HG02970 (cell line): ENCODE measurements around the gene FAM217A.

Experiments
- ATAC-seq: cut with Tn5 transposase; IDR thresholded peaks from one replicate; pipeline ENCODE4 v1.9.1; 2021; ENCODE audit warnings: mild to moderate bottlenecking, moderate library complexity, moderate number of reproducible peaks; ENCODE audit not compliant: unreplicated experiment, low FRiP score

The FAM217A gene

DNA sequence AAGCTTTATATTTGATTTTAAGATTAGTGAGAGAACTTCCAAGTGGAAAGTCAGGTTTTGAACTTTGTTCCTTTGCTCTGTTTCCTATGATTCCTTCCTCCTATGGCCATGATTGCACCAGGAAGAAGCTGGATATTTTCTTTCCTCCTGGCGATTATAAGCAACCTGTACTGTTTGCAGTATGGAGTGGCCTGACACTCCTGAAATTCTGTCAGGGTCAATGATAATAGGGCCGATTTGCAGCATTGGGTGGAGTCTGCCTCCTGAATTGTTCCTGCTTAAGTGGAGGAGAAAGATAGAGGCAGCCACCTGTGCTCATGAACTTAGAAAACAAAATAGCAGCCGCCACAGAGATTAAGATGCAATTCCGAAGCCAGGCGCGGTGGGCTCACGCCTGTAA, 9.8 kb upstream of the FAM217A start:
- no peak for ATAC-seq

DNA sequence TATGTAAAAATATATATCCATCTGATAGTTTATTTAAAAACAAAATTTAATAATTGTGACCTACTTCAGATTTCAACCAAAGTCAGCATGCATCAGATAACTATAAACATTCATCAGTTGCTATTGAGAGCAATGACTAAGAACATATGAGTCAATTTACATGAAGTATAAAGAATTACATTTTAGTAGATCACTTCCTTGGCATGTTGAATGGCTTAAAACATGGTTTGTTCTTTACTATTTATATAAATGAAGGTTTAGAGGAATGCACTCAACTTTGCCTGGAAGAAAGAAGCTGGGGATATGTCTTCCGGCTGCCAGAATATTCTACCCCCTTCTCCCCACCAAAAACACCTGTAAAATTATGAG, 6.4 kb upstream of the FAM217A start:
- no peak for ATAC-seq

DNA sequence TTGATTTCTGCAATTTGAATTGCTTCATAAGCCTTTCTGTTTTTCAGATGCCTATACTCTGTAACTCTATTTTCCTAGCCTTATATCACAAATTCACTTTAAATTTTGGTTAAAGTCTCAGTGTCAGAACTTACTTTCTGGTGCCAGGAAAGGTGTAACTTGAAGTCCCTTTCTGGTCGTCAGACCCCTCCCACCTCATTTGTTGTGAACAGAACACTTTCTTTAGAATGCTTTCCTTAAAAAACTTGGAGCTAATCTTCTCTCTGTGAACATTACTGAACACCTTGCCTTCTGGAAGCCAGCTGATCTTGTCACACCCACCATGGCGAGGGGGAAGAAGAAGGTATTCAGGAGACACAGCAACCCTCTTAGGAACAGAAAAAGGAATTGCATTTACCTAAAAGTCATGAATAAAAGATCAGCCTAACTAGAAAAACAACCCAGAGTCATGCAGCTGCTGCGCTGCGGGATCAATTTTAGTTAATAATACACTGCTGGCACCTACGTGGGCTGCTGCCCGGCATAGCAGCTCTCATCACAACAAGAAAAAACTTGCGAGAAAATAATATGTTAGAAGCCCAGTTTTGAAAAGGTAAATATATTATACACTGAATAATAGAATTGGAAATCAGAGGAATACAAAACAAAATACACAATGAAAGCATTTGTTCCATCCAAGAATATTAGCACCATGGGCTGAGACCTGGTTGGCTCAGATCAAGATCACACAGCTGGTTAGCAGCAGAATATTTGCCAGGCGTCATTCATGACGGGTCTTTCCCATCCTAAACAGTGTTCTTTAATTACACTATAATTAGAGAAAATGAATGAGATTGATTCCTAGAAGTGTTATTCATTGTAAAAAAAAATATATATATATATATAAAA, 5.8 kb upstream of the FAM217A start:
- ATAC-seq: no peak

DNA sequence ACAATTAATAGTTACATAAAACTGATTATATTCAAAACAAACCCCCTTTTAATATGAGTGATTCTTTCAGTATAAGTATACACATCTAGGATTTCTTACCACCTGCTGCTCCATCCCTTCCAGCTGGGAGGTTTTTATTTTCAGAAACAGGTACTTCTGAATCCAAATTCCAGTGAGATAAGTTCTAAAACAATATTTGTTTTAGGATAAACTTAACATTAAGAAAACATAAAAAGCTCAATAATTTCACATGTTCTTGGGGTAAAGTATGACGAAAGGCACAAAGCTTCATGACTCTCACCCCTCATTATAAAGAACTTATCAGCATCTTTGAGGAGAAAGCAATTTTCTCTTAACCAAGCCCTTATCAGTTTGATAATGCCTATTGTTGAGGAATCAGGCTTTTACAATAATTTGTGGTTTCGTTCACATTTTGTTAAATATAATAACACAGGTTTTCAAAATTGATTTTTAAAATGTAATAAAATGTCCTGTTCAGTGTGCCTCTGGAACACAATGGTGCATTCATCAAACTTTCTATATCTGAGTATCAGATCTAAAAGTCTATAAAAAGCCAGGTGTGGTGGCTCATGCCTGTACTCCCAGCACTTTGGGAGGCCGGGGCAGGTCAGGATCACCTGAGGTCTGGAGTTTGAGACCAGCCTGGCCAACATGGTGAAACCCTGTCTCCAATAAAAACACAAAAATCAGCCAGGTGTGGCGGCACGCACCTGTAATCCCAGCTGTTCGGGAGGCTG, 4.3 kb downstream of the FAM217A start:
- ATAC-seq: no peak

DNA sequence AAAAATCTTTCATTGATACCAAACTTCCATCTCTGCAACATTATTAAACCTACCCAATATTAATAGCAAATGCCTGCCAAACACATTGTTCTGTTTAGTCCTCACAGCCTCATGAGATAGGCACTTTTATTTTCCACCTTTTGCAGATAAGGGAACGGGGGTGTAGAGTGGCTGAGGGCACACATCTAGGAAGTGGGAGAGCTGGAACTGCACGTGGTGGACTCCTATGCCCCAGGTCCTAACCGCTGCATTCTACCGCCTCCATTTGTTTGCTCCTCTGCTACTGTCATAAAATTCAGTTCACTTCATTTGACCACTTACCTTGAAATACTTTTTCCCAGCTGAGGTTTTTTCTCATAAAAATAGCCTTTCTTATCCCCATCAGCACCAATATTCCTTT, 7.6 kb downstream of the FAM217A start:
- ATAC-seq: no peak

DNA sequence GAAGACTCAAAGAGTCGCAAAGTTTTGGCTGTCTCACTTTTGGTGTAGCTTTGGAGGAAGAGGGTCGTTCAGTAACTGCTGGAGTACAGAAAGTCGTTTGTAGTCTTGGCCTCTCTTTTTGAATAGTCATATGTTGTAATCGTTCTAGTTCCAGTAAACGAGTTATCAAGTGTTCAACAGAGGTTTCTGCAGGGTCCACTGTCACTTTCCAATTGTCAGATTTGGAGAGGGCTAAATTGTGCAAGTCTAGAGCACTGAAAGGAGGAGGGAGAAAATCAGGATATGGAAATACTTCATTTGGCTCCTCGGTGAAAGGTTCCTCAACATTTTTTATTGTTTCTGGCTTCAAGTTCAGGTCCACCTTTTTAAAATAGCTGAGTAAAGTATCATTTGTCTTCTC, 9.7 kb downstream of the FAM217A start:
- ATAC-seq: no peak

DNA sequence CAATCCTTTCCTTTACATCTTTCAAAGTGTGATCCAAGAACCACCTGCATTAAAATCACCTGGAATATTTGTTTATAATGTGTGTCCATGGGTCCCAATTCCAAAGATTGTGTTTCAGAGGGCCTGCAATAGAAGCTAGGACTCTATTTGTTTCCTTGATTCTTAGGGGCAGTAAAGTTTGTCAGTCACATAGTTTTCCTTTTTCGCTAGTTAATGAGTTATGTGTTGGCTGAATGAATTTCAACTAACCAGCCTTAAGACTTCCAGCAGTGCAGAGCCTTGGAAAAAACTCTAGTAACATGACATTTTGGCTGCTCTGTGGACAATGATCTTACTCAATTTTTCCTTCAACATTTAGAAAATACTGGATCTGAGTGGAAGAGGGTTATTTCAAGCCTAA, 11.3 kb downstream of the FAM217A start:
- no peak for ATAC-seq

DNA sequence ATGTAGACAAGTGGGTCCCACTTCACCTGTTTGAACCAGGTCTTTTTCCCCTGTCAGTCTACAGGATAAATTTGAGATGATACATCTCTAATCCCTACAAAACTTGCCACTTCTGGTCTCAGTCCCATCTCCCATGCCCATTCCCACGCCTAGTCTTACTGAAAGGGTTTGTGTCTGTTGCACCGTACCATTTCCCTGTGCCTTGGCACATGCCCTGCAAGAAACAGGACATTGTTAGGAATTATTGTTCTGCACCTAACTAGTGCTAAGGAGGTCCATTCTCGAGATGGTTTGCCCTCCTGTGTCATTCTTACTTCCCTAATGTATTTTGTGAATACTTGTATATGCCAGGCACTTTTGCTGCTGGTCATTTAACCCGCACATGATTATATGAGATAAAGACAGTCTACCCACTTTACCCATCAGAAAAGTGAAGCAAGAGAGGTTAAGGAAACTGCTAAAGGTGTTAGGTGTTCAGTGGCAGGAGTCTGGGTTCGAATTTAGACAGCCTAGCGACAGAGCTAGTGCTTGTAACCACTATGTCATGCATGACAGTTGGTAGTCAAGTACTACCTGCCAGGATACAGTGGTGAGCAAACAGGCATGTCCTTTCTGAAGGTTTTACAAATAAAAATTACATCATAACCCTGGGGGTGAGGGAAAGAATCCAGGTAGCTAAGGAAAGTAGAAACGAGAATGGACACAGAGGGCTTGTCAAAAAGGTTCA, 12.7 kb downstream of the FAM217A start:
- ATAC-seq: no peak

DNA sequence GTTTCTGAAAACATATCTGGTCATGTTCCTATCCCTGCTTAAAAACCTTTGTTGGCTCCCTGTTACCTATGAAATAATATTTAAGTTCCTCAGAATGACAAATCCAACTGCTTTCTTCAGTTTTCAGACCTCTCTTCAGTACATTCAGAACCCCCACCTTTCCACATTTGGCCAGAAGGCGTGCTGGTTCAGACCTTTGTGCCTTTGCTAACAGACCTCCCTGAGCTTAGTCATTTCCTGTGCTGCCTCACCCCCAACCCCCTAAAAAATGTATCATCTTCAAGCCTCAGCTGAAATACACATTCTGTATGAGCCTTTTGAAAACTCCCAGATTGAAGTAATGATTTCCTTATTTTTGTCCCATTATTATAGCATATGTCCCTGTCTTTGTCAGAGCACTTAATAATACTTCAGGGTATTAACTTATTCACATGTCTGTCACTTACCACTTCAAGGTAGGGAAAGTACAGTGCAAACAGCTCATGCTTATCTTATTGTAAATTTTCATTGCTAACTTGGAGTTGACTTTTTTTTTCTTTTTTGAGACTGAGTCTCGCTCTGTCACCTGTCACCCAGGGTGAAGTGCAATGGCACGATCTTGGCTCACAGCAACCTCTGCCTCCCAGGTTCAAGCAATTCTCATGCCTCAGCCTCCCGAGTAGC, 19.7 kb downstream of the FAM217A start:
- ATAC-seq: no peak

DNA sequence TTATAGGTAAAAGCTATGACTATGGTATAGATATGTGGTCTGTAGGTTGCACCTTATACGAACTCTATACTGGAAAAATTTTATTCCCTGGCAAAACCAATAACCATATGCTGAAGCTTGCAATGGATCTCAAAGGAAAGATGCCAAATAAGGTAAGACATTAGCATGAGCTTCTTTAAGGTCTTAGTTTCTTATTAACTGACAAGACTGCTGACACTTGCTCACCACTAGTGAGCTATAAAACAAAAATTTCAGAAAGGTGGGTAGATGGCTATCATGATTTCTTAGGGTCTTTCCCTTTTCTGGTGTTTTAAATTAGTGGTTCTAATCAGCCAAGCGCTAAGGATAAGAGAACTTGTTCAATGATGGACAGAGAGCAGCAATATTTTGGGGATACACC, 21.9 kb downstream of the FAM217A start:
- no peak for ATAC-seq

DNA sequence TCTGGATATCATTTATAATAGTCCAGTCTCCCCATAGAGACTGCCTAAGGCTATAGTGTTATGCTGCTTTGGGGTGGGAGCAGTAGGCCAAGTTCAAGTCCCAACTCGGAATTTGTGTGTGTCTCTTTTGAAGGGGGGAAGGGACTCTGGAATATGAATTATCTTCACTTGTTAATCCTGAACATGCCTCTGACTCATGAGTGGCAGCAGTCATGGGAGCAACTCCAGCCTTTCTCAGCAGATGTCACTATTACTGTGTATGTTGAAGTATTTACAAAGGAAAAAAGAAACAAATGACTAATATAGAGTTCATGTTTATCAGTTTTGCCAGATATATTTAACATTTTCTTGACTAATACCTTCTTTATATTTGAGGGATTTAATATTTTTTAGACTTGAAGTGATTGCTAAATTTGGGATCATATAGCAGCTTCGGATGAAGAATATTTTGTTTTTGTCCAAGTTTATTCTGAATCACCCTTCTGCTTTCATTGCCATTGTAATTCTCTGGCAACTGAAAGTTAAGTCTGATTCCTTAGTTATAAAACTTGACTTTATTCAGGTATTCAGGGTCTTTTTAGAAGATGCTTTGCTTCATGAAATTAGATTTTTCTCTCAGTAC, 23.4 kb downstream of the FAM217A start:
- ATAC-seq: no peak

DNA sequence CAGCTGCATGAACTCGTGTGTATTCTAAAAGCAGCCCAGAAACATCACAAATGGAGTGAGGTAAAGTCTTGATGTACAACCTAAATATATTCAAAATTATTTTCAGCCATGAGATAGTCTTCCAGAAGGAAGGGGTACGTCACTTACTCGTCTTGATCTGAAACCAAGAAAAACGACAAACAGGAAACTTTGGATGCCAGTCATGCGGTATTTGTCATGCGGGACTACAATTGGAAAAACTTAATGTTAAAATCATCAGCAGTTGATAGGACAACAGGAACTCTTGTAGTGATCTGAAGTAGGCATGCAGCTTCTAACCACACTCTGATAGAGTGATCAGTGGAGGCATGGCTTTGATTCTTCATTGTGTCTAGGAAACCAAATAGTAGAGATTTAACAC, 29.7 kb downstream of the FAM217A start:
- no peak for ATAC-seq

DNA sequence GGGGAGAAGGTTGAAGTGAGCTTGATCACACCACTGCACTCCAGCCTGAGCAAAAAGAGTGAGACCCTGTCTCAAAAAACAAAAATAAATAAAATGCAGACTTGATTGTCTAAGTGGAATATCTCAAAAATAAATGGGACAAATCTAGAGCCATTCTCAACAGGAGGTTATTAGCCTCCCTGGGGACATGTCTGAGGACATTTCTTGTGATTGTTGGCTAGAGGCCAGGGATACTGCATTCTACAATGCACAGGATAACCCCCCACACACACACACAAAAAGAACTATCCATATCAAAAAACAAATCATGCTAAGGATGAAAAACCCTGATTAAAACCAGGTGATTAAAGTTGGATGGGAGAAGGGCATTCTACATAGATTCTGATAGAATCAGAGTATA, 37.5 kb downstream of the FAM217A start:
- ATAC-seq: no peak

DNA sequence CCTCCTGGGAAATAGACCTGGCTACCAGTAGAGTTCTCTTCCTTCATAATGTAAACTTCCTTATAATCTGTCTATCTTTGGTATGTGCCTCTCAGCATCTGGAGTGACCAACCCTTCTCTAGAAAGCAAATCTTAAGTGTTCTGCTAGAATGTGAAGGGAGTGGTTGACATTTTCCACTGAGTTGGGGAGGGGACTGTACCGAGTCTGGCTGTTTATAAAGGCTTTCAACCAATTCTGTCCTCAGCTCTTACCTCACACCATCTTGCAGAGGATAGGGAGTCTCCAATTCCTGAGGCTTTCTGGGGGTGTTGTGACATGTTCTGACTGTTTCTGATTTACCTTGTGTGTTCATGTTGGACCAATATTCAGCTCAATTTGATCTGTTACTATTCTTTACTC, 39.6 kb downstream of the FAM217A start:
- ATAC-seq: no peak

DNA sequence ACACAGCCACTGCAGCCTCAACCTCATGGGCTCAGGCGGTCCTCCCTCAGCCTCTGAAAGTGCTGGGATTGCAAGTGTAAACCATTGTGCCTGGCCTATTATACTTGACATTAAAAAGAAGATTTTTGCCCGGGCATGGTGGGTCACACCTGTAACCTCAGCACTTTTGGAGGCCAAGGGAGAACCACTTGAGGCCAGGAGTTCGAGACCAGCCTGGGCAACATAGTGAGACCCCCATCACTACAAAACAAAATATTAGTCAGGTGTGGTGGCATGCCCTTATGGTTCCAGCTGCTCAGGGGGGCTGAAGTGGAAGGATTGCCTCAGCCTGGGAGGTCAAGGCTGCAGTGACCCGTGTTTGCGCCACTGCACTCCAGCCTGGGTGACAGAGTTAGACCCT, 42.4 kb downstream of the FAM217A start:
- ATAC-seq: no peak

DNA sequence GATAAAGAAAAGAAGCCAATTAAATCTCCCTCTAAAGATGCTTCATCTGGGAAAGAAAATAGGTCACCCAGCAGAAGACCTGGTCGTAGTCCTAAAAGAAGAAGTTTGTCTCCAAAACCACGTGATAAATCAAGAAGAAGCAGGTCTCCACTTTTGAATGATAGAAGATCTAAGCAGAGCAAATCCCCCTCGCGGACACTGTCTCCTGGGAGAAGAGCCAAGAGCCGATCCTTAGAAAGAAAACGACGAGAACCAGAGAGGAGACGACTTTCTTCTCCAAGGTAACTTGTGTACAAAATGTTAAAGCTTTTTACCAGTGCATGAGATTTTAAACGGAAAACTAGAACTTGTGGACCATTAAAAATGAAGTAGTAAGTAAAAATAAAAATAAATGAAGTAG, 46.5 kb downstream of the FAM217A start:
- ATAC-seq: no peak

DNA sequence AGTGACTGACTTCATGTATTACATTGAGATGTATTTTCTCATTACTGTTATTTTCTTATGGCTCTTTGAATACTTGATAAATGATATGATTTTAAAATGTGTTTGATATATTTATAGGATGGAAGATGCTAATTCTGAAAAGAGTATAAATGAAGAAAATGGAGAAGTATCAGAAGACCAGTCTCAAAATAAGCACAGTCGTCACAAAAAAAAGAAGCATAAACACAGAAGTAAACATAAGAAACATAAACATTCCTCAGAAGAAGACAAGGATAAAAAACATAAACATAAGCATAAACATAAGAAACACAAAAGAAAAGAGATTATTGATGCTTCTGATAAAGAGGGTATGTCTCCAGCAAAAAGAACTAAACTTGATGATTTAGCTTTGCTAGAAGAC, 47.5 kb downstream of the FAM217A start:
- ATAC-seq: no peak

DNA sequence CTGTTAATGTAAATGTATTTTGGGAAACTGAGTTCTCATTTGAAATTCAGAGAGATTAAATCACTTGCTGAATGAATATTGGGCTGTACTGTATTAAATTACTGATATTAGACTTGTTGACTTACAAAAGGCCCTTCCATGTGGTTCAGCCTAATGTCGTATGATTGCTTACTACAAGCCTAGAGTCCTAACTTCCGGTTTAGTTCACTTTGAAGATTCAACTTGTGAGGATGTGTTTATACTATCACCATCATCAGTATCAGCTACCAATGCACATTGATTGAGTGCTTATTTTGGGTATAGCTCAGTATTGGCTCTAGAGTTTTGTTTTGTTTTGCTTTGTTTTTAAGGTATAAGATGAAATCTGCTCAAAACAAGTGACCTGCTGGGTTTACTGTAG, 48.3 kb downstream of the FAM217A start:
- no peak for ATAC-seq

DNA sequence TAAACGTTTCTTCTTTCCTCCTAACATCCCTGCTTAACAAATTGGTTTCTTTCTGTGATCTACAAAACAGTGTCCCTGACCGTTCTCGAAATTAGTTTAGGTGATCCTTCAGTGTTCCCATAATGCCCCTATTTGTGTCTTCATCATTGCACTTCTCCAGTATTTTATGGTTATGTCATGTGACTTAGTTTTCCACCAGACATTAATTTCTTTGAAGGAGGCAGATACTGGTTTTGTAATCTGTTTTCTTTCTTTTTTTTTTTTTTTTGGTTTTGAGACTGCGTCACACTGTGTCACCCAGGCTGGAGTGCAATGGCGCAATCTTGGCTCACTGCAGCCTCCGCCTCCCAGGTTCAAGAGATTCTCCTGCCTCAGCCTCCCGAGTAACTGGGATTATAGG, 49.2 kb downstream of the FAM217A start:
- ATAC-seq: no peak

DNA sequence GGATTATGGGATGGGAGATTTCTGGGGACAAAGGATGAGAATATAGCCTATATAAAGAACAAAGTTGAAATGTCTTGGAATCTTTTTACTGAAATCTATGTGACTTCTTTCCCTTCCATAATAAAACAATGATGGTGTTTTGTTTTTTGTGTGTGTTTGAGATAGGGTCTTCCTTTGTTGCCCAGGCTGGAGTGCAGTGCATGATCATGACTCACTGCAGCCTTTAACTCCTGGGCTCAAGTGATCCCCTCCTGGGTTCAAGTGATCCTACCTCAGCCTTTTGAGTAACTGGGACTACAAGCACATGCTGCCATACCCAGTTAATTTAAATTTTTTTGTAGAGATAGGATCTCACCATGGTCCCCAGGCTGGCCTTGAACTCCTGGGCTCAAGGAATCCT, 50.9 kb downstream of the FAM217A start:
- ATAC-seq: no peak
